Keratinocyte (primary cell): ENCODE measurements around the gene DHX38. TPM values are rescaled to one million over a fixed set of nuclear protein-coding genes. Genes with fewer than 3 reads are reported as not detected.

Experiments used
- DNase-seq: peaks from one replicate; pipeline ENCODE4 v3.0.0-alpha.2; 2011; ENCODE audit warnings: low read depth, missing footprints, low spot score
- FAIRE-seq: peaks from 2 replicates; lab custom pipeline; 2011; peaks lifted over from hg19 to GRCh38; lab: Jason Lieb, UNC
- H2AFZ ChIP-seq: 2 replicates; pipeline ENCODE4 v1.6.0; 2012; ENCODE audit warnings: low read length, control low read depth, inconsistent platforms; ENCODE audit not compliant: control insufficient read depth
- H3K27ac ChIP-seq: 2 replicates; pipeline ENCODE4 v1.5.1; 2011; ENCODE audit warnings: low read length; ENCODE audit not compliant: control insufficient read depth, insufficient read depth
- H3K27me3 ChIP-seq: 3 replicates; pipeline ENCODE4 v1.6.0; 2011; ENCODE audit warnings: low read length; ENCODE audit not compliant: control insufficient read depth, insufficient read depth; ENCODE audit errors: extremely low read depth
- H3K36me3 ChIP-seq, 2 experiments: 2 replicates in 1 of 2; 3 replicates in 1 of 2; pipeline ENCODE4 v1.5.1; 2011; ENCODE audit warnings: low read length in 2 of 2, mild to moderate bottlenecking in 1 of 2; ENCODE audit not compliant: control insufficient read depth in 2 of 2, insufficient read depth in 2 of 2; ENCODE audit errors: extremely low read depth in 1 of 2
- H3K4me1 ChIP-seq: 3 replicates; pipeline ENCODE4 v1.5.1; 2011; ENCODE audit warnings: low read length; ENCODE audit not compliant: control insufficient read depth, insufficient read depth; ENCODE audit errors: extremely low read depth
- H3K4me2 ChIP-seq: 3 replicates; pipeline ENCODE4 v1.6.0; 2011; ENCODE audit warnings: low read depth, low read length; ENCODE audit not compliant: control insufficient read depth, insufficient read depth; ENCODE audit errors: extremely low read depth
- H3K4me3 ChIP-seq, 3 experiments: fragments of 200-600 bp in 1 of 3; sonication (generic) in 1 of 3; 2 replicates in 2 of 3; 3 replicates in 1 of 3; pipeline ENCODE4 v1.5.1; 2011 to 2016; ENCODE audit warnings: low read length in 3 of 3, mild to moderate bottlenecking in 3 of 3, control low read depth in 2 of 3, inconsistent platforms in 1 of 3, low read depth in 1 of 3, mixed read lengths in 1 of 3, mixed run types in 1 of 3, moderate library complexity in 1 of 3; ENCODE audit not compliant: control insufficient read depth in 2 of 3, insufficient read depth in 2 of 3; ENCODE audit errors: extremely low read depth in 1 of 3
- H3K79me2 ChIP-seq: 2 replicates; pipeline ENCODE4 v1.6.0; 2012; ENCODE audit warnings: low read length; ENCODE audit not compliant: control insufficient read depth, insufficient read depth
- H3K9ac ChIP-seq: 3 replicates; pipeline ENCODE4 v1.6.0; 2011; ENCODE audit warnings: low read length; ENCODE audit not compliant: control insufficient read depth, insufficient read depth; ENCODE audit errors: extremely low read depth
- H3K9me1 ChIP-seq: 3 replicates; pipeline ENCODE4 v1.6.0; 2011; ENCODE audit warnings: low read length; ENCODE audit not compliant: control insufficient read depth, insufficient read depth; ENCODE audit errors: extremely low read depth
- H3K9me3 ChIP-seq: 2 replicates; pipeline ENCODE4 v1.5.1; 2012; ENCODE audit warnings: low read depth, low read length; ENCODE audit not compliant: control insufficient read depth
- H4K20me1 ChIP-seq: 3 replicates; pipeline ENCODE4 v1.6.0; 2011; ENCODE audit warnings: low read length; ENCODE audit not compliant: control insufficient read depth, insufficient read depth; ENCODE audit errors: extremely low read depth
- EZH2 ChIP-seq: IDR thresholded peaks from one replicate; pipeline ENCODE4 v1.6.1; 2012; ENCODE audit warnings: inconsistent platforms, mild to moderate bottlenecking, low read length, moderate library complexity
- dilution Hi-C: fragments of 300-500 bp; cut with MboI; formaldehyde crosslinking; loops from one replicate; pipeline ENCODE4 v1.7.0; 2020; ENCODE audit warnings: low sequenced_read_pairs; ENCODE audit not compliant: extremely low pct_ligation_motif_present
- polyA plus RNA-seq, 5 experiments: library from polyadenylated mRNA; depleted of rRNA in 3 of 5; stranded (reverse) in 3 of 5; stranded (forward) in 1 of 5; unstranded in 1 of 5; fragments of >200 nt; gene quantifications; 1 replicate in 1 of 5; 2 replicates in 3 of 5; 3 replicates in 1 of 5; pipeline versions ENCODE4 v1.2.1 to v1.2.3, GENCODE V29; 2011 to 2012; ENCODE audit warnings: missing spikeins in 2 of 5, low read depth in 1 of 5, low replicate concordance in 1 of 5
- TF ChIP-seq, protein P1 (sequence below), 3 experiments: IDR thresholded peaks in 1 of 3; conservative IDR thresholded peaks in 1 of 3; optimal IDR thresholded peaks in 1 of 3; 2 replicates in 2 of 3; 3 replicates in 1 of 3; pipeline versions ENCODE3 to v1.5.1; 2011; ENCODE audit warnings: low read length in 3 of 3, mild to moderate bottlenecking in 3 of 3, moderate library complexity in 2 of 3, control low read depth in 1 of 3, inconsistent platforms in 1 of 3; ENCODE audit not compliant: insufficient read depth in 2 of 3; ENCODE audit errors: extremely low read depth in 1 of 3

The DHX38 gene
- polyA plus RNA-seq, 1 donor (not counting 4 experiments of a cell fraction or from before 2014, with no cell fraction given), result 25.9 TPM

DNA sequence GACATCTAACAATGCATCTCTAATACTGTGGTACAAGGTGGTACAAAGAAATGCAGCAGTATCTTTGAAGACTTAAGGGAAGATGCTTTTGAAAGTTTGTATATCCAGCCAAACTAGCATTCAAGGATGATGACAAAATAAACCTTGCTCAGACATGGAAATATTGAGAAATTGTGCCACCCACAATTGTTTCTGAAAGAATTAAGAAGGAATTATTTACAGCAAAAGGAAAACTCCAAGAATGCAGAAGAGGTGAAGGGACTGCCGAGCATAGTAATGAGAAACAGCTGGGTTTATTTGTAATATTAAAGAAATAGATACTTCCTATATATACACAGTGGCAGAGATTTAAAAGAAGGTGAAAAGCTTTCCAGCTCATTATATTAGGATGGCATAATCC, 48.8 kb downstream of the DHX38 start:
- no peaks in the 10 kb centered on the region for H3K9me3 ChIP-seq
- H3K4me1 ChIP-seq, result no peaks in the 10 kb centered on the region

DNA sequence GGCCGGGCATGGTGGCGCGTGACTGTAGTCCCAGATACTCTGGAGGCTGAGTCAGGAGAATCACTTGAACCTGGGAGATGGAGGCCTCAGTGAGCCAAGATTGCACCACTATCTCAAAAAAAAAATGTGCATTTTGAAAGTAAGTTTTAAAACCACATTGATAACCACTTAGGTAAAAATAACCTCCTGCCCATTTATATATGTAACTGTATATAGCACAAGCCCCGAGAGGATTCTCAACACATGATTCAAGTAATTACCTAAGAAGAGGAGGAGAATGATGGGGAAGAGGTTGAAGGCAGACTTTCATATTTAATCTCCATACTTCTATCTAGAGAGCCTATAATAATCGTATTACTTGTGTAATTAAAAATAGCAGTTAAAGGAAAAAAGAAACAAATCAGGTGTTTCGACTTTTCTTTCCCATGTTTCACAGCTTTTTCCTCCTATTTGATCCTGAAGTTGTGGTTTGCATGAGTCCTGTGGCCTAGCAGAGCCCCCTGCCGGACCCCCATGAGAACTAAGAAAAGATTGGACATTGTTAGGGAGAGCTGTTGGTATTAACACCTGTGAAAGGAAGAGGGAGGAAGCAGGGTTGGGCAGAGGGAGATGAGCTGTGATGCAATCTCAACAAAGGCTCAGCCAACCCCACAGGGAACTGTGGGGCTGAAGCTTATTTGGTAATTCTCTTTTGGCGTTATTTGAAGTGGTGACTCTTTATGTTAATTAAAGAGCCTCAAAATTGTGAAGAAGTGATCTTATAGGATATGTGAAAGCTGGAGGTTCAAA, 56.2 kb downstream of the DHX38 start:
- Histone ChIP-seq H3K36me3 (no peaks in the 10 kb centered on the region), H3K9ac (no peak overlapping the region), H3K79me2 (no peaks in the 10 kb centered on the region), H3K9me3 (no peaks in the 10 kb centered on the region), H3K4me3 (no peak overlapping the region), H3K27ac (no peak overlapping the region), H3K9me1 (no peaks in the 10 kb centered on the region), H3K4me1 (no peaks in the 10 kb centered on the region), H3K4me2 (no peak overlapping the region), H2AFZ (no peak overlapping the region), H4K20me1 (no peaks in the 10 kb centered on the region), H3K27me3 (no peaks in the 10 kb centered on the region)
- FAIRE-seq, result no peak
- dilution Hi-C loops, result no loop called here
- no peak for TF ChIP-seq EZH2
- TF ChIP-seq, protein P1, sequence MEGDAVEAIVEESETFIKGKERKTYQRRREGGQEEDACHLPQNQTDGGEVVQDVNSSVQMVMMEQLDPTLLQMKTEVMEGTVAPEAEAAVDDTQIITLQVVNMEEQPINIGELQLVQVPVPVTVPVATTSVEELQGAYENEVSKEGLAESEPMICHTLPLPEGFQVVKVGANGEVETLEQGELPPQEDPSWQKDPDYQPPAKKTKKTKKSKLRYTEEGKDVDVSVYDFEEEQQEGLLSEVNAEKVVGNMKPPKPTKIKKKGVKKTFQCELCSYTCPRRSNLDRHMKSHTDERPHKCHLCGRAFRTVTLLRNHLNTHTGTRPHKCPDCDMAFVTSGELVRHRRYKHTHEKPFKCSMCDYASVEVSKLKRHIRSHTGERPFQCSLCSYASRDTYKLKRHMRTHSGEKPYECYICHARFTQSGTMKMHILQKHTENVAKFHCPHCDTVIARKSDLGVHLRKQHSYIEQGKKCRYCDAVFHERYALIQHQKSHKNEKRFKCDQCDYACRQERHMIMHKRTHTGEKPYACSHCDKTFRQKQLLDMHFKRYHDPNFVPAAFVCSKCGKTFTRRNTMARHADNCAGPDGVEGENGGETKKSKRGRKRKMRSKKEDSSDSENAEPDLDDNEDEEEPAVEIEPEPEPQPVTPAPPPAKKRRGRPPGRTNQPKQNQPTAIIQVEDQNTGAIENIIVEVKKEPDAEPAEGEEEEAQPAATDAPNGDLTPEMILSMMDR (optimal IDR thresholded peaks at IDR 0.05 in 1 of 3, IDR thresholded peaks at IDR 0.05 in 1 of 3, conservative IDR thresholded peaks at IDR 0.05 in 1 of 3; ENCODE audit: extremely low read depth in 1 of 3, insufficient read depth in 2 of 3, low read length in 3 of 3), result no peak
- DNase-seq, result no peak

More for the DNA sequence above, 48.8 kb downstream of the DHX38 start:
- no peak for FAIRE-seq
- Histone ChIP-seq H3K79me2 (no peaks in the 10 kb centered on the region), H3K27me3 (no peaks in the 10 kb centered on the region), H3K9ac (no peak overlapping the region), H2AFZ (no peak overlapping the region), H3K27ac (no peak overlapping the region), H3K4me3 (no peak overlapping the region), H4K20me1 (no peaks in the 10 kb centered on the region), H3K36me3 (no peaks in the 10 kb centered on the region), H3K9me1 (no peaks in the 10 kb centered on the region), H3K4me2 (no peak overlapping the region)
- no peak for TF ChIP-seq EZH2
- TF ChIP-seq, protein P1 (optimal IDR thresholded peaks at IDR 0.05 in 1 of 3, IDR thresholded peaks at IDR 0.05 in 1 of 3, conservative IDR thresholded peaks at IDR 0.05 in 1 of 3; ENCODE audit: extremely low read depth in 1 of 3, insufficient read depth in 2 of 3, low read length in 3 of 3), result no peak
- dilution Hi-C loops, result no loop called here
- DNase-seq, result no peak
